GM12873 (cell line): ENCODE results near the gene EIF1AX.

Experiments
- TF ChIP-seq, protein P1 (sequence below): IDR thresholded peaks from 2 replicates; pipeline ENCODE4 v1.5.1; 2012; ENCODE audit warnings: low read depth, mild to moderate bottlenecking, moderate library complexity, low read length, control low read depth; ENCODE audit not compliant: insufficient read depth; ENCODE audit errors: missing control alignments

The EIF1AX gene

DNA sequence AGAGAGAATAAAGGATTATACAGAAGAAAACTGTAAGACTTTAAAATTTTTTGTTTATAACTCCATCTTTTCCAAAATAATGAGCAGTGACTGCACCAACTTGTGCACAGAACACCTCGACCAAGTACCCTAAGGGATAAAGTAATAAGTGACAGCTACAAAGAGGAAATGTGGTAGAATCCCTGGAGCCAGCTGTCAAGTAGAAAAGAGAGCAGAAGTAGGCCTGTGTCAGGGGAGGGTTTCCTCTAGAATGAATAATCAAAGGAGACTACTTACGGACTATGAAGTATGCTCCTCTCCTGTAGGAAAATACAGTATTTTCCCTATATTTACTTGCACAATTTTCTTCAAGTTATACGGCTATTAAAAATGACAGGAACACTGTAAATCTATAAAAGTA is 1.2 kb downstream of the EIF1AX start:
- TF ChIP-seq, protein P1, sequence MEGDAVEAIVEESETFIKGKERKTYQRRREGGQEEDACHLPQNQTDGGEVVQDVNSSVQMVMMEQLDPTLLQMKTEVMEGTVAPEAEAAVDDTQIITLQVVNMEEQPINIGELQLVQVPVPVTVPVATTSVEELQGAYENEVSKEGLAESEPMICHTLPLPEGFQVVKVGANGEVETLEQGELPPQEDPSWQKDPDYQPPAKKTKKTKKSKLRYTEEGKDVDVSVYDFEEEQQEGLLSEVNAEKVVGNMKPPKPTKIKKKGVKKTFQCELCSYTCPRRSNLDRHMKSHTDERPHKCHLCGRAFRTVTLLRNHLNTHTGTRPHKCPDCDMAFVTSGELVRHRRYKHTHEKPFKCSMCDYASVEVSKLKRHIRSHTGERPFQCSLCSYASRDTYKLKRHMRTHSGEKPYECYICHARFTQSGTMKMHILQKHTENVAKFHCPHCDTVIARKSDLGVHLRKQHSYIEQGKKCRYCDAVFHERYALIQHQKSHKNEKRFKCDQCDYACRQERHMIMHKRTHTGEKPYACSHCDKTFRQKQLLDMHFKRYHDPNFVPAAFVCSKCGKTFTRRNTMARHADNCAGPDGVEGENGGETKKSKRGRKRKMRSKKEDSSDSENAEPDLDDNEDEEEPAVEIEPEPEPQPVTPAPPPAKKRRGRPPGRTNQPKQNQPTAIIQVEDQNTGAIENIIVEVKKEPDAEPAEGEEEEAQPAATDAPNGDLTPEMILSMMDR = no peak

DNA sequence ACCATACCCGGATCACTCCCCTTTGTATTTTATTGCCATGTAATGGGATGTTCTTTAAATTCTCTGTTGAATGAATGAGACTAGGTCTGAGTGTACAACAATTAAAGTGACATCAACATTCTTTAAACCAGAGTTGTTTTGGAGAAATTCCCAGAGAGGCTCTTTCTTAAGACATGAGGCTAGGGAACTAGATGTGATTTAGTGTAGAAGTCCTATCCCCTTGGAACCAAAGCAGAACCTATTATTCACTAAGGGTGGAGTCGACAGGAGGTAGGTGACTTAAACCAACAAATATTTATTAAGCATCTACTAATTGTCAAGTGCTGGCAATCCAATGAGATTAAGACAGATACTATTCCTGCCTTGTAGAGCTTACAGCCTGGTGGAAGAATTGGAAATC is 1.7 kb downstream of the EIF1AX start:
- TF ChIP-seq, protein P1 = no peak

DNA sequence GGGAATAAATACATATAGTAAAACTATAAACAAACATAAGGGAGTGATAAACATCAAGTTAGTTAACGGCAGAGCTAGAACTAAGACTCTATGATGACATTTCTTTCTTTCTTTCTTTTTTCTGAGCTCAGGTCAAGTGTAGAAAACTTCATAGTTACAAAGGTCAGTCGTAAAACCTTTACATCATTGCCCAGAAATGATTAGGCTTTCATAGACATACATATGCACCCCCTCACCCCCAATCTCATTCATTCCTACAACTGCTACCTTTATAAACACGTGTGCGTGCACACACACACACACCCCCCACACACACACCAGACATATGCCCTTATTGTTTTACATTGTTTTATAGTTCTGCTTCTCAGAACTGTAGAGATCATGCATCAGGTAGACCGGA is 5.7 kb downstream of the EIF1AX start:
- TF ChIP-seq, protein P1 = no peak

DNA sequence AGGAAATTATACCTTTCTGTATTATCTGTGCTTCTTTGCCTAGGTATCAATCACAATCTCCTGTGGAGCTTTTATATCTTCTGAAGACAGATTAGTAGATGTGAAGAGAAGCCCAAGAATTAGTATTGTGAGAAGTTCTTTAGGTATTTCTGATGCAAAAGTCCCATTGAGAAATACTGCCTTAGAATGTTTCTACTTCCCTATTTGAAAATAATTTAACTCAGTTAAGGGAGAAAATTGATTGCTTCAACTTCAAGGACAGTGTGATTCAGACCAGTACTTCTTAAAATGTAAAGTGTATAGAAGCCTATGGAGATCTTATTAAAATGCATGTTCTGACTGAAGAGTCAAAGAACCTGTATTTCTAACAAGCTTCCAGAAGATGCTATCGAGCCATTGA is 9.0 kb downstream of the EIF1AX start:
- TF ChIP-seq, protein P1 = no peak

DNA sequence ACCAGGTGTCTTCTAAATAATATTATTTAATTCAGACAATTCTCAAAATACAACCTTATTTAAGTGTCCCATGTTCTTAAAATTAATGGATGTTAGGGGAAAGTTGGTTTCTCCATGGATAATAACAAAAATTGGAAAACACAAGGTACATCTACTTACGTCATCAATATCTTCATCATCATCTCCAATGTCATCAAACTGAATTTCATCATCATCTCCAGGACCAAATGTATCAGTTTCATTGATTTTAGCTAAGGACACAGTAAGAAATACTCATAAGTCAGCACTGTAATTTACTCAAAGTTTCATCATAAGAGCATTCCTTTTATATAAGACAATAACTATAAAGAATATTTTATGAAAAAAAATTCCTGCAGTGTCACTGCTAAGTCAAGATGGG is 11.3 kb downstream of the EIF1AX start:
- TF ChIP-seq, protein P1 = no peak

DNA sequence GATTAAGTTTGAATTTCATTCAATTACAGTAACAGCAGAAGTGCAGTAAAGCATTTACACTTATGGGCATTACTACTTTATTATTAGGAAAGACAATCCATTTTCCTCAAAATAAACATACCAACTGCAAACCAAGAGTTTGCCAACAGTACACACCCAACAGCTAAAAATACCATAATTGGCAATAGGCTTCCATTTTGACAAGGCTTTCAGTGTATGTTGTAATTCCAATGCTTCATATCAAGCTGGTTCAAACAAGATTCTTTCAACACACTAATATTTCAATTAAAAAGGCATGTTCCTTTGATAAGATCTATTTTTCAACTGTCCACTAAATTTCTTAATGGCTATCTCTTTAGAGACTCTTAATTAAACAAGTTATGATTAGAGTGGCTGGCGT is 12.1 kb downstream of the EIF1AX start:
- TF ChIP-seq, protein P1 = no peak

DNA sequence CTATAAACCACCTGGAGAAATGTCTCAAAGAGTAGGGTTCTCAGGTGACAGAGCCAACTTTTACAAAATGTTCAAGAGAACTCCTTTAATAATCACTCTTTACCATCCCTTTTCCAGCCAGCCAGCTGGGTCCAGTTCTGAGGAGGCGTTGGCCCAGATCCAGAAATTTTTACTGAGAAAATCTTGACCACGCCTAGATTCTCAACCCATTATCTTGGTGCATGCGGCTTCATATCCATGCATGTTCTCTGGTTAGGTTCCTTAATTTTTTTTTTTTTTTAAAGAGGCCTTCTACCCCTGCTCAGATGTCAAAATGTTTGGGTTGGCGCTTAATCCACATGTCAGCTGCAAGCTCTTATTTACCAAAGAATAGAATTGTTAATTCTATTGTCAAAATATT is 13.0 kb downstream of the EIF1AX start:
- TF ChIP-seq, protein P1 = no peak
